Activated T-cell treated with anti-CD3 and anti-CD28 coated beads, Interleukin-2, amount 50 U/mL, for 24 hours (primary cell): ENCODE results near the gene CSHL1.
"Not testable (repeated sequence)": the region's sequence is repeated elsewhere in the genome, so short reads cannot be mapped to it uniquely, and the experiment has no call there.

ENCODE experiments used
- DNase-seq: peaks from one replicate; pipeline ENCODE4 v3.0.0-alpha.2; 2020
- H3K27ac Mint-ChIP-seq: 2 replicates; pipeline ENCODE4 v1.8.0; 2020; ENCODE audit warnings: mild to moderate bottlenecking, mixed read lengths
- H3K27me3 Mint-ChIP-seq: 2 replicates; pipeline ENCODE4 v1.8.0; 2020; ENCODE audit warnings: mixed read lengths
- H3K36me3 Mint-ChIP-seq: 2 replicates; pipeline ENCODE4 v1.8.0; 2020; ENCODE audit warnings: low read depth, mixed read lengths
- H3K4me1 Mint-ChIP-seq: 2 replicates; pipeline ENCODE4 v1.8.0; 2020; ENCODE audit warnings: low read depth, mixed read lengths
- H3K4me3 Mint-ChIP-seq: 2 replicates; pipeline ENCODE4 v1.8.0; 2020; ENCODE audit warnings: mild to moderate bottlenecking, moderate library complexity, mixed read lengths
- H3K9me3 Mint-ChIP-seq: 2 replicates; pipeline ENCODE4 v1.8.0; 2020; ENCODE audit warnings: mixed read lengths

Gene CSHL1

GRCh38 chr17:63918305-63918704, 7.2 kb upstream of the CSHL1 start:
- Mint-ChIP-seq H3K27me3 (no peaks in the 10 kb centered on the region), H3K27ac (no peak overlapping the region), H3K4me1 (peaks cover 5% of the 10 kb centered on the region), H3K4me3 (no peak overlapping the region), H3K36me3 (no peaks in the 10 kb centered on the region), H3K9me3 (no peaks in the 10 kb centered on the region)
- DNase-seq: no peak

- Mint-ChIP-seq H3K36me3 (no peaks in the 10 kb centered on the region), H3K4me3 (no peak overlapping the region), H3K9me3 (no peaks in the 10 kb centered on the region), H3K27me3 (no peaks in the 10 kb centered on the region), H3K4me1 (peaks cover 5% of the 10 kb centered on the region), H3K27ac (no peak overlapping the region)
- DNase-seq: no peak
Observed at GRCh38 chr17:63917646-63918045, 6.6 kb upstream of the CSHL1 start.

- not testable (repeated sequence) for H3K36me3 Mint-ChIP-seq, DNase-seq, H3K9me3 Mint-ChIP-seq, H3K27me3 Mint-ChIP-seq, H3K4me3 Mint-ChIP-seq, H3K27ac Mint-ChIP-seq, H3K4me1 Mint-ChIP-seq
Observed at GRCh38 chr17:63917206-63917605, 6.1 kb upstream of the CSHL1 start.

GRCh38 chr17:63916566-63917185, 5.6 kb upstream of the CSHL1 start:
- no peak for DNase-seq
- Mint-ChIP-seq H3K27ac (no peak overlapping the region), H3K9me3 (no peaks in the 10 kb centered on the region), H3K4me3 (no peak overlapping the region), H3K36me3 (no peaks in the 10 kb centered on the region), H3K27me3 (no peaks in the 10 kb centered on the region), H3K4me1 (peaks cover 5% of the 10 kb centered on the region)

GRCh38 chr17:63915753-63916152, 4.7 kb upstream of the CSHL1 start:
- H3K27ac Mint-ChIP-seq, H3K4me3 Mint-ChIP-seq, H3K9me3 Mint-ChIP-seq, H3K4me1 Mint-ChIP-seq, H3K27me3 Mint-ChIP-seq, DNase-seq, H3K36me3 Mint-ChIP-seq: not testable (repeated sequence)

- no peak for DNase-seq
- no peaks in the 10 kb centered on the region for H3K9me3 Mint-ChIP-seq
- no peaks in the 10 kb centered on the region for H3K36me3 Mint-ChIP-seq
- H3K4me3 Mint-ChIP-seq: no peak overlapping the region
- peaks cover 6% of the 10 kb centered on the region for H3K4me1 Mint-ChIP-seq
- H3K27me3 Mint-ChIP-seq: no peaks in the 10 kb centered on the region
- H3K27ac Mint-ChIP-seq: no peak overlapping the region
Observed at GRCh38 chr17:63914471-63914870, 3.4 kb upstream of the CSHL1 start.

GRCh38 chr17:63911657-63912100, 621 bp upstream of the CSHL1 start:
- no peaks in the 10 kb centered on the region for H3K27me3 Mint-ChIP-seq
- no peak overlapping the region for H3K4me3 Mint-ChIP-seq
- H3K4me1 Mint-ChIP-seq: peaks cover 2% of the 10 kb centered on the region
- no peaks in the 10 kb centered on the region for H3K36me3 Mint-ChIP-seq
- no peak overlapping the region for H3K27ac Mint-ChIP-seq
- DNase-seq: peak; percentile 72
- no peaks in the 10 kb centered on the region for H3K9me3 Mint-ChIP-seq

- Mint-ChIP-seq H3K4me1 (peaks cover 2% of the 10 kb centered on the region), H3K27ac (no peak overlapping the region), H3K9me3 (no peaks in the 10 kb centered on the region), H3K4me3 (no peak overlapping the region), H3K27me3 (no peaks in the 10 kb centered on the region), H3K36me3 (no peaks in the 10 kb centered on the region)
- DNase-seq: no peak
Observed at GRCh38 chr17:63910096-63910495, 962 bp downstream of the CSHL1 start.

- H3K9me3 Mint-ChIP-seq, H3K36me3 Mint-ChIP-seq, H3K4me3 Mint-ChIP-seq, DNase-seq, H3K27ac Mint-ChIP-seq, H3K4me1 Mint-ChIP-seq, H3K27me3 Mint-ChIP-seq: not testable (repeated sequence)
Observed at GRCh38 chr17:63909586-63909985, 1.5 kb downstream of the CSHL1 start.

- not testable (repeated sequence) for H3K27ac Mint-ChIP-seq, H3K27me3 Mint-ChIP-seq, H3K4me1 Mint-ChIP-seq, H3K36me3 Mint-ChIP-seq, H3K4me3 Mint-ChIP-seq, DNase-seq, H3K9me3 Mint-ChIP-seq
Observed at GRCh38 chr17:63907161-63907778, 3.8 kb downstream of the CSHL1 start.

GRCh38 chr17:63904796-63905195, 6.3 kb downstream of the CSHL1 start:
- H3K27me3 Mint-ChIP-seq, H3K36me3 Mint-ChIP-seq, DNase-seq, H3K4me3 Mint-ChIP-seq, H3K9me3 Mint-ChIP-seq, H3K27ac Mint-ChIP-seq, H3K4me1 Mint-ChIP-seq: not testable (repeated sequence)

- H3K27me3 Mint-ChIP-seq, H3K9me3 Mint-ChIP-seq, H3K4me3 Mint-ChIP-seq, DNase-seq, H3K27ac Mint-ChIP-seq, H3K36me3 Mint-ChIP-seq: not testable (repeated sequence)
- peaks cover 18% of the 10 kb centered on the region for H3K4me1 Mint-ChIP-seq
Observed at GRCh38 chr17:63903787-63904201, 7.3 kb downstream of the CSHL1 start.

- not testable (repeated sequence) for H3K27ac Mint-ChIP-seq, H3K9me3 Mint-ChIP-seq, H3K27me3 Mint-ChIP-seq, H3K36me3 Mint-ChIP-seq, H3K4me3 Mint-ChIP-seq, DNase-seq
- peaks cover 19% of the 10 kb centered on the region for H3K4me1 Mint-ChIP-seq
Observed at GRCh38 chr17:63901971-63902370, 9.1 kb downstream of the CSHL1 start.

GRCh38 chr17:63898899-63899798, 11.9 kb downstream of the CSHL1 start:
- not testable (repeated sequence) for H3K4me3 Mint-ChIP-seq, H3K9me3 Mint-ChIP-seq, H3K36me3 Mint-ChIP-seq, H3K27me3 Mint-ChIP-seq, DNase-seq
- peaks cover 19% of the 10 kb centered on the region for H3K4me1 Mint-ChIP-seq
- peak overlapping the region; percentile 18 for H3K27ac Mint-ChIP-seq
